ENCODE data around the gene PDXP. TPM values are rescaled to one million over a fixed set of nuclear protein-coding genes. Genes with fewer than 3 reads are reported as not detected.
"Not testable (repeated sequence)": the region's sequence is repeated elsewhere in the genome, so short reads cannot be mapped to it uniquely, and the experiment has no call there.

PDXP gene
- total RNA-seq, 1 donor from 2014 or later: 6.7 TPM

- DNase-seq (ENCODE audit: low read depth in 2 of 2): peak; percentile 59 to 89
Observed at GRCh38 chr22:37674951-37675929, 16.7 kb downstream of the PDXP start, which contains the start of gene LGALS1. Gene LGALS1 (plus strand): TSS chr22:37675636. CDS start chr22:37675703, 67 bp downstream.

- peak in 1 of 2 donors; percentile 40 for DNase-seq (ENCODE audit: low read depth in 2 of 2)
Observed at GRCh38 chr22:37675930-37676735, 17.6 kb downstream of the PDXP start.

DNA sequence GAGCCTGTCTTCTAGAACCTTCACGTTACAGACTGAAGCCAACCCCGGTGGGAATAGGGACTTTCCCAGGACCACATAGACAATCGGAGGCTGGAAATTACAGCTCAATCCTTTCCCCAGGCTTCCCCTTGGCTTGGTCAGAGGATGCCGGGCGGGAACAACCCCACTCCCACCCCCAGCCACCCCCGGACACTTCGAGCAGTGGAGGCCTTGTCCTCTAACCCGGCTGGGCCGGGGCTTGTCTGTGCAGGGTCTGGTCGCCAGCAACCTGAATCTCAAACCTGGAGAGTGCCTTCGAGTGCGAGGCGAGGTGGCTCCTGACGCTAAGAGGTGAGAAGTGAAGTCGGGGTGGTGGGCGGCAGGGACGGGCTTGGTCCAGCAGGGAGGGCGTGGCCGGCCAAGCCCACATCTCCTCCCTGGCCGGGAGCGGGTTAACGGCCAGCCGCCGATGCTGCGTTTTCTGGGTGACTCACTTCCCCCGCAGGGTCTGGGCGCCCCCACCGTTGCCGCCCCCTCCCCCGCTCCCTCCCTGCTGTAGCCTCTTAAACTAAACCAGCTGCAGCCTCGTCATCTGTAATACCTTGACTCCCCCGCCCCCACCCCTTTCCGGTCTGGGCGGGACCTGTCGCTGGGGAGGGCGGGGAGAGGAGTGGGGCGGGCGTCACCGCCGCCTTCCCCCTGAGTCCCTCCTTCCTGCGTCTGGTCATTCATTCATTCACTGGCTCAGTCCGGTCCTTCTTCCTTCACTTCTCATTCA, 18.4 kb downstream of the PDXP start:
- peak; percentile 60 to 96 for DNase-seq (ENCODE audit: low read depth in 2 of 2)

DNA sequence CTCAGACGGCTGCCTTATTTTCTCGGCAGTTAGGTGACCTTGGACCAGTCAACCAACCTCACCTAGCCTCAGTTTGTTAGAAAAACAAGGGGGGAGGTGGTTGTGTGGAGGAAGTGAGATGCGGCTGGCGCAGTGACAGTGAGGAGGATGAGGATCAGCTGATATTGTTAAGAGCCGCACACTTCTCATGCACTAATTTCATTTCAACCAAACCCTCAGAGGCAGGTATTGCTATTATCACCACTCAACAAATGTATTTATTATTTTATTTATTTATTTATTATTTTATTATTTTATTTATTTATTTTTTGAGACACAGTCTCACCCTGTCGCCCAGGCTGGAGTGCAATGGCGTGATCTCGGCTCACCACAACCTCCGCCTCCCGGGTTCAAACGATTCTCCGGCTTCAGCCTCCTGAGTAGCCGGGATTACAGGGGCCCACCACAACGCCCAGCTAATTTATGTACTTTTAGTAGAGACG, 19.0 kb downstream of the PDXP start:
- DNase-seq (ENCODE audit: low read depth in 2 of 2): no peak

- DNase-seq (ENCODE audit: low read depth in 2 of 2): no peak
Observed at GRCh38 chr22:37678372-37678771, 19.8 kb downstream of the PDXP start.

GRCh38 chr22:37679670-37680069, 21.1 kb downstream of the PDXP start:
- DNase-seq (ENCODE audit: low read depth in 2 of 2): no peak

DNA sequence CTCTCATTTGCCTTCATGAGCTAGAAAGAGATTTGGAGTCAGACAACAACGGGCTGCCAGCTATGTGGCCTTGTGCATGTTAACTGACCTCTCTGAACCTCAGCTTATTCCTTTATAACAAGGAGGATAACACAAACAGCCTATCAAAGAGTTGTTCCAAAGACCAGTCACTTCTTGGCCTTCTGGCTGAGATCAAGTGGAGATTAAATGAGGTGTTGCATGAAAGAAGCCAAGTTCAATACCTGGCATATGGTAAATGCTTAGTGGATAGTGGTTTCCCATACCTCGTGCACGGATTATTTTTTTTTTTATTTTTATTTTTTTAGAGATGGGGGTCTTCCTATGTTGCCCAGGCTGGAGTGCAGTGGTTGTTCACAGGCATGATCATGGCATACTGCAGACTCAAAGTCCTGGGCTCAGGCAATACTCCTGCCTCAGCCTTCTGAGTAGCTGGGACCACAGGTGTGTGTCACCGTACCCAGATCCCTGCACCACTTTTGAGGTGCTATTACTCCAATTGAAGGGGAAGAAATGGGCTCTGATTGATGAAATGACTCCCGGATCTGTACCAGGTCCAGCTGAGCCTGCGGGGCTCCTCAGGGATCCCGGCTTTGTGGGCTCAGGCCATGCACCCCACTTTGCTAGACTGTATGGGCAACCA, 21.8 kb downstream of the PDXP start:
- no peak for DNase-seq (ENCODE audit: low read depth in 2 of 2)

DNA sequence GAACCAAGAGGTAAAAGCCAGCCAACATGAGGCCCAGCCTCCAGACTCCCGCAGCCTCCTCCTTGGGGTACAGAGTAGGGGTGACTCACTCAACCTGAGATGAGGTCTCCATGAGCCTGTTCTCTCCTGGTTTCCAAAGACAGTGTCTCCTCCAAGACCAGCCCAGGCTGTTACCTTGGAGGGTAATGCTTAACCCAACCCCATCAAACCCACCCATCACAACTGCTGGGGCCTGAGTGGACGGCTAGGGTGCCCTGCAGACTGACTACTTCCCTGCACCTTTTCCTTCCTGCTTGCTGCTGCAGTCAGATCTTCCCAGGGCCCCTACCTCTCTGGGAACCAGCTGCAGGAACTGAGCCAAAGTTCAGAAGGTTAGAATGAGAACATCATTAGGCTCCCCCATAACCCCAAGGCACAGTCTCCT, 22.5 kb downstream of the PDXP start:
- DNase-seq (ENCODE audit: low read depth in 2 of 2): no peak

- peak in 1 of 2 donors; percentile 72 for DNase-seq (ENCODE audit: low read depth in 2 of 2)
Observed at GRCh38 chr22:37681556-37682049, 23.1 kb downstream of the PDXP start.

GRCh38 chr22:37684803-37685615, 26.5 kb downstream of the PDXP start:
- DNase-seq (ENCODE audit: low read depth in 2 of 2): no peak

GRCh38 chr22:37686002-37686982, 27.8 kb downstream of the PDXP start, which contains the start of gene NOL12:
Gene NOL12 (plus strand): TSS chr22:37686343. CDS start chr22:37686393, 50 bp downstream.
- peak; percentile 76 to 91 for DNase-seq (ENCODE audit: low read depth in 2 of 2)

DNA sequence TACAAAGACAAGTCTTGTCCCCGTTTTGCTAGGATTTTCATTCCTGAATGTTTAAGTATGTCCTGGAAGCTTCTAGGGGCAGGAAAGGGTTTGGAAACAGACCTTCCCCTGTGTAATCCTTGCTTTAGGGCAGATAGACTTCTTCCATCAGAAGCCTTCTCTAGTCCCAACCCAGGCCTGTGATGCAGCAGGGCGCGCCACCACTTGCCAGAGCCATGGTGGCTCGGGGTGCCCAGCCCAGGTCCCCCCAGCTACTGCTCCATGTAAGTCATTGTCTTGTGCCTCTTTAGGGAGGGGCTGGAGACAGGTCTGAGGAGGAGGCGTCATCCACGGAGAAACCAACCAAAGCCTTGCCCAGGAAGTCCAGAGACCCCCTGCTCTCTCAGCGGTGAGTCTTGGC, 31.9 kb downstream of the PDXP start:
- no peak for DNase-seq (ENCODE audit: low read depth in 2 of 2)

GRCh38 chr22:37690901-37691504, 32.5 kb downstream of the PDXP start:
- DNase-seq (ENCODE audit: low read depth in 2 of 2): no peak

DNA sequence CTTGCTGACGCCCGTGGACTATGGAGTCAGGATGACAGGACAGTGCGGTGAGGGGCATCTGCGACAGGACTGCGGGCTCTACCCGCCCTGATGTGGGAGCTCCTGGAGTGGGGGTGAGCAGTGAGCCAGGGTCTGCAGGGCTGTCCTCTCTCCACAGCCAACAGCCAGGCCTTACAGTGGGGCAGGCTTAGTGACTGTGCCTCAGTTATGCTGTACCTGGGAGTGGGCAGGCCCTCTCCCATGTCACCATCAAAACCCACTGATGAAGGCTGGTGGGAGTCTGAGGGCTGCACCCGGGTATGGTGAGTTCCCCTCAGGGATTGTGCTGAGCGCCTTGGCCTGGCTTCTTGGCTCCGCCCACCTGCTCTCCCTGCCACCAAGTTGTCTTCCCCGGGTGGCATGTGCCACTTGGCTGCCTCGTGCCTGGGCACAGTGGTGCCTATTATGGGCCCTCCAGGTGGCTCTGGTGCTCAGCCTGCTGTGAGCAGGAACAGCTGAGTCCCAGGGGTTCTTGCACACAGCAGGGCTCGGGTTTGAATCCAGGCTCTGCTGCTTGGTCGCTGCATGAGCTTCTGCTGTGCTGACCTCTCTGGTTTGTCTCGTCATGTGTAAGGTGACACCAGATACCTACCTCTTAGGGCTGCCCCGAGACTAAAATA, 34.2 kb downstream of the PDXP start:
- DNase-seq (ENCODE audit: low read depth in 2 of 2): no peak

GRCh38 chr22:37694131-37694530, 35.6 kb downstream of the PDXP start:
- DNase-seq (ENCODE audit: low read depth in 2 of 2): not testable (repeated sequence)

DNA sequence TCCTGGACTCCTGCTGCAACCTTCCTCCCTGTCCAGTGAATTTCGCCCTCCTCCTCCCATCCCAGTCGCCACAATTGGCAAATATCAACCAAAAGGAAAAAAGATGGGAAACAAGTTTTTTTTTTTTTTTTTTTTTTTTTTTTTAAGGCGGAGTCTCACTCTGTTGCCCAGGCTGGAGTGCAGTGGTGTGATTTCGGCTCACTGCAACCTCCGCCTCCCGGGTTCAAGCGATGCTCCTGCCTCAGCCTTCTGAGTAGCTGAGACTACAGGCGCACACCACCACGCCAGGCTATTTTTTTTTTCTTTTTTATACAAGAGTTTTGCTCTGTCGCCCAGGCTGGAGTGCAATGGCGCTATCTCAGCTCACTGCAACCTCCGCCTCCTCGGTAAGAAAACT, 37.7 kb downstream of the PDXP start:
- DNase-seq (ENCODE audit: low read depth in 2 of 2): not testable (repeated sequence)
